ENCODE measurements around the gene SPON2. TPM values are rescaled to one million over a fixed set of nuclear protein-coding genes. Genes with fewer than 3 reads are reported as not detected.
A peak's percentile ranks its signal among the peaks of the same experiment; 100 is the strongest.

SPON2 gene
- total and polyA plus RNA-seq, 8 donors, result 7.7 to 94.2 (median 21.7) TPM

- DNase-seq, result peak in 2 of 4 donors; percentile 31 to 71
- TF ChIP-seq CTCF (IDR thresholded peaks at IDR 0.05), result no peak
- no peak overlapping the region for H3K4me3 ChIP-seq
- no peak for ATAC-seq
- H3K9me3 ChIP-seq, result no peaks in the 10 kb centered on the region
- no peaks in the 10 kb centered on the region for H3K27me3 ChIP-seq
- no peak overlapping the region for H3K27ac ChIP-seq
- intact Hi-C loops (cut with DNase I), result no loop called here
- peaks cover 0 to 29% of the 10 kb centered on the region in 2 donors for H3K36me3 ChIP-seq
- peaks cover 48 to 82% of the 10 kb centered on the region in 2 donors for H3K4me1 ChIP-seq
Measured at GRCh38 chr4:1206299-1207156, 34.1 kb upstream of the SPON2 start.

- DNase-seq, result peak in 2 of 4 donors; percentile 30 to 60
- no peak for ATAC-seq
- no peak for TF ChIP-seq CTCF (IDR thresholded peaks at IDR 0.05)
- Histone ChIP-seq H3K4me1 (peaks cover 50 to 83% of the 10 kb centered on the region in 2 donors), H3K9me3 (no peaks in the 10 kb centered on the region), H3K27ac (no peak overlapping the region), H3K4me3 (no peak overlapping the region), H3K36me3 (peaks cover 0 to 21% of the 10 kb centered on the region in 2 donors), H3K27me3 (peaks cover 0 to 5% of the 10 kb centered on the region in 2 donors)
- intact Hi-C loops (cut with DNase I), result no loop called here
Measured at GRCh38 chr4:1205586-1206298, 33.4 kb upstream of the SPON2 start.

- Histone ChIP-seq H3K27ac (no peak overlapping the region), H3K4me3 (no peak overlapping the region), H3K36me3 (peaks cover 0 to 14% of the 10 kb centered on the region in 2 donors), H3K27me3 (peaks cover 0 to 10% of the 10 kb centered on the region in 2 donors), H3K4me1 (peaks cover 47 to 83% of the 10 kb centered on the region in 2 donors), H3K9me3 (no peaks in the 10 kb centered on the region)
- ATAC-seq, result no peak
- no peak for TF ChIP-seq CTCF (IDR thresholded peaks at IDR 0.05)
- intact Hi-C loops (cut with DNase I), result no loop called here
- peak in 2 of 4 donors; percentile 33 to 68 for DNase-seq
Measured at GRCh38 chr4:1204828-1205585, 32.6 kb upstream of the SPON2 start.

GRCh38 chr4:1204286-1204827 is 32.0 kb upstream of the SPON2 start:
- Histone ChIP-seq H3K9me3 (no peaks in the 10 kb centered on the region), H3K27ac (peak overlapping the region in 1 of 2 donors; percentile 84), H3K4me1 (peaks cover 40 to 82% of the 10 kb centered on the region in 2 donors), H3K4me3 (no peak overlapping the region), H3K27me3 (peaks cover 0 to 10% of the 10 kb centered on the region in 2 donors), H3K36me3 (peaks cover 0 to 9% of the 10 kb centered on the region in 2 donors)
- ATAC-seq (no peak), DNase-seq (no peak)
- intact Hi-C loops (cut with DNase I), result no loop called here
- TF ChIP-seq CTCF (IDR thresholded peaks at IDR 0.05), result no peak

Measured in left lung (tissue), 10 donors.